Activated T-cell treated with anti-CD3 and anti-CD28 coated beads for 24 hours (primary cell): Measurements from ENCODE around the gene SLAMF8.

Experiments used
- DNase-seq: peaks from one replicate; pipeline ENCODE4 v3.0.0-alpha.2; 2020; ENCODE audit warnings: low read depth

The SLAMF8 gene

DNA sequence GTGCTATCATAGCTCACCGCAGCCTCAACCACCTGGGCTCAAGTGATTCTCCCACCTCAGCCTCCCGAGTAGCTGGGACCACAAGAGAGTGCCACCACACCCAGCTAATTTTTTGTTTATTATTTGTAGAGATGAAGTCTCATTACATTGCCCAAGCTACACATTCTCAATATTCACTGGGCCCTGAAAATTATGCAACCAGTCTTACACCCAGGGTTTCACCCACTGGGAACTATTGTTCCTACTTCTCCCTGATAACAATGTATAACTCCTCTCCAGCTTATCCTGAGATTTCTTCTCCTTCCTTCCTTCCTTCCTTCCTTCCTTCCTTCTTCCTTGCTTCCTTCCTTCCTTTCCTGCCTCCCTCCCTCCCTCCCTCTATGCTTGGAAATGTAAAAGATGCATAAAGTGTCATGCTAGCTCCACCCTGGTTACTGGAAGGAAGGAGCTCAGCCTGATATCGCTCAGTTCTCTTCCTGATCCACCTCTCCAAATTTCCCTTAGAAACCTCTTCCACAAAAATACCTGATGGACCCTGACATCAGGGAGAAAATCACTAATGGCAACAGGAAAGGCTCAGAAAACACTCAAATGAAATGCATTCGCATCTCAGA lies 47.0 kb downstream of the SLAMF8 start:
- no peak for DNase-seq

GRCh38 chr1:159877695-159878444 lies 51.2 kb downstream of the SLAMF8 start:
- no peak for DNase-seq

GRCh38 chr1:159879136-159879535 lies 52.5 kb downstream of the SLAMF8 start:
- DNase-seq = no peak

- no peak for DNase-seq
These were observed 53.3 kb downstream of the SLAMF8 start for GRCh38 chr1:159879977-159880376.

GRCh38 chr1:159880430-159880829 lies 53.8 kb downstream of the SLAMF8 start:
- DNase-seq = no peak

- no peak for DNase-seq
These were observed 55.2 kb downstream of the SLAMF8 start for GRCh38 chr1:159881622-159882526.

DNA sequence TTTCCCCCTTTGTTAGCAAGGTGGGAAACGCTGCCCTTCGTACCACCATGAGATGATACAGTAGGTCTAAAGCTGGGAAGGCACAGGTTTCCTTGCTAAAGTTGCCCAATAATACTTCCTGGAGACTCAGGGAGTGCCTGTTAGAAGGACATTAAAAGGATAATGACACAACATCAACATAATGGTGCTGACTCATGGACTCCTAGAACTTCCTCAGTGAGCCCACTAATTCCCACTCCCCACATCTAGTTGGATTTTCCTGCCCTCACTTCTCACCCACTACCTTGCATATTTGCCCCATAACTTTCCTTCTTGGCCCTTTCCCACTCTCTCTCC lies 55.8 kb downstream of the SLAMF8 start:
- no peak for DNase-seq

GRCh38 chr1:159883134-159883533 lies 56.5 kb downstream of the SLAMF8 start:
- no peak for DNase-seq

GRCh38 chr1:159884296-159884695 lies 57.6 kb downstream of the SLAMF8 start:
- DNase-seq = no peak
